GM23338 (cell line): ENCODE data around the gene NCS1.

Experiments used
- CREB1 ChIP-seq: fragments of 250-450 bp; sonication (Bioruptor Pico); IDR thresholded peaks from 2 replicates; pipeline ENCODE4 v1.5.0; 2020; ENCODE audit warnings: low read depth, mild to moderate bottlenecking, moderate library complexity
- CTCF ChIP-seq, 2 experiments: fragments of 200-600 bp in 1 of 2; sonication (generic) in 1 of 2; conservative IDR thresholded peaks; 2 replicates each; pipeline versions ENCODE4 v1.5.1 to v1.6.1; 2016 to 2017; ENCODE audit warnings: antibody characterized with exemption in 2 of 2, low read depth in 2 of 2, mild to moderate bottlenecking in 2 of 2, moderate library complexity in 1 of 2
- EZH2 ChIP-seq: fragments of 200-600 bp; sonication (generic); IDR thresholded peaks from one replicate; pipeline ENCODE4 v1.8.0; 2017; ENCODE audit warnings: antibody characterized with exemption, mild to moderate bottlenecking, low read depth; ENCODE audit not compliant: unreplicated experiment
- EZH2phosphoT487 ChIP-seq: fragments of 200-600 bp; sonication (generic); IDR thresholded peaks from one replicate; pipeline ENCODE4 v1.8.1; 2018; ENCODE audit warnings: antibody characterized with exemption; ENCODE audit not compliant: unreplicated experiment
- JUNB ChIP-seq: IDR thresholded peaks from one replicate; pipeline ENCODE4 v1.6.1; 2016; ENCODE audit warnings: antibody characterized with exemption; ENCODE audit not compliant: unreplicated experiment
- POLR2AphosphoS5 ChIP-seq: IDR thresholded peaks from 2 replicates; pipeline ENCODE4 v1.6.1; 2016; ENCODE audit warnings: antibody characterized with exemption, low read depth
- TF ChIP-seq, protein P1 (sequence below): IDR thresholded peaks from 2 replicates; pipeline ENCODE4 v1.6.1; 2016; ENCODE audit warnings: antibody characterized with exemption

- no peak for TF ChIP-seq CTCF (conservative IDR thresholded peaks at IDR 0.05; ENCODE audit: low read depth in 2 of 2)
- no peak for TF ChIP-seq POLR2AphosphoS5
- TF ChIP-seq JUNB = no peak
- TF ChIP-seq EZH2phosphoT487 = no peak
- TF ChIP-seq EZH2 = no peak
- TF ChIP-seq, protein P1, sequence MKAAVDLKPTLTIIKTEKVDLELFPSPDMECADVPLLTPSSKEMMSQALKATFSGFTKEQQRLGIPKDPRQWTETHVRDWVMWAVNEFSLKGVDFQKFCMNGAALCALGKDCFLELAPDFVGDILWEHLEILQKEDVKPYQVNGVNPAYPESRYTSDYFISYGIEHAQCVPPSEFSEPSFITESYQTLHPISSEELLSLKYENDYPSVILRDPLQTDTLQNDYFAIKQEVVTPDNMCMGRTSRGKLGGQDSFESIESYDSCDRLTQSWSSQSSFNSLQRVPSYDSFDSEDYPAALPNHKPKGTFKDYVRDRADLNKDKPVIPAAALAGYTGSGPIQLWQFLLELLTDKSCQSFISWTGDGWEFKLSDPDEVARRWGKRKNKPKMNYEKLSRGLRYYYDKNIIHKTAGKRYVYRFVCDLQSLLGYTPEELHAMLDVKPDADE = no peak
- TF ChIP-seq CREB1 (CRISPR knock-in tag) = no peak
These were observed 16.6 kb upstream of the NCS1 start for GRCh38 chr9:130155647-130156046.
